HG03196 (cell line): ENCODE results near the gene TOMM5.
"Not testable (repeated sequence)": the region's sequence is repeated elsewhere in the genome, so short reads cannot be mapped to it uniquely, and the experiment has no call there.

ENCODE experiments used
- ATAC-seq: cut with Tn5 transposase; IDR thresholded peaks from one replicate; pipeline ENCODE4 v1.9.1; 2021; ENCODE audit not compliant: unreplicated experiment

TOMM5 gene

DNA sequence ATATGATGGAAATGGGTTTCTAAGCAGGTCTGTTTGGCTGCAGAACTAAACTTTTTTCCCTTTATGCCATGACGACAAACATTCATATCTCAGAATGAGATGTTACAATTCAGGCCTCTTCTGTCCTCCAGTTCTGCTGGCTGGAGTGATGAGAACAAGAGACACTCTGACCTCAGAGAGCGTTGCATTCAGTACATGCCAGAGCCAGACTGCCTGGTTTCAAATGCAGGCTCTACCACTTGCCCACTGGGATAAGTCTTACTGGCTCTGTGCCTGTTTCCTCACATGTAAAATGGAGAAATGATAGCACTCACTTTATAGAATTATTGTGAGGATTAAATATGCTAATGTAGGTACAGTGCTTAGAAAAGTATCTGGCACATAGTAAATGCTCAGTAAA is 24.8 kb upstream of the TOMM5 start:
- ATAC-seq, result no peak

DNA sequence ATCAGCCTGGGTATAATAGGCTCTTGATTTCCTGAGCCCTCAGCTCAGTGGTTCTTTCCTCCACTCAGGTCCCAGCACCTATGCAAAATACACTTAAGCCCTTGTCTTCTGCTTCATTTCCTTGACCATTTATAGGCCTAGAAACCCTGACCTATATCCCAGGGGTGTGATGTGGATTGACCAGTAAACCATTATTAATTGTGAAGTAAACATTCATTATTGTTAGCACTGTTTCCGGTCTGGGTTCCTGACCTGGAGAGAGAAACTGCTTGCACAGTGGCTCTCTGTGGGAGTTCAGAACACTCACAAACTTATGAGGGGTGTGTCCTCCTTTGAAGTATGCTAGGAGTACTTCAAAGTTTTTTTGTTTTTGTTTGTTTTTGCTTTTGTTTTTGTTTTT is 19.6 kb upstream of the TOMM5 start:
- ATAC-seq, result no peak

DNA sequence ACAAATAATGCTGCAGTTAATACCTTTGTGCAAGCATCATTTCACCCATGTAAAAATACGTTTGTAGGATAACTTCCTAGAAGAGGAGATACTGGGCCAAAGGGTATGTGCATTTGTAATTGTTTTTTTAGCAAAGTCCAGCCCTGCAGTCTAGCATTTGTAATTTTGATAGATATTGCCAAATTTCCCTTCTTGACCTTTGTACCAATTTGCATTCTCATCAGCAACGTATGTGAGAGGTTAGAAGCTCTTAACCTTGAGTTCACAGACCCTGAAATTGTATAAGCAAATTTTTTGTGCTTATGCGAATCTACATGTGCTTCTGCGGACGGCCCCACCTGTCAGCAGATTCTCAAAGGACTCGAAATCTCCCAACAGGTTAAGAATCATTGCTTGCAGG is 18.6 kb upstream of the TOMM5 start:
- ATAC-seq, result no peak

DNA sequence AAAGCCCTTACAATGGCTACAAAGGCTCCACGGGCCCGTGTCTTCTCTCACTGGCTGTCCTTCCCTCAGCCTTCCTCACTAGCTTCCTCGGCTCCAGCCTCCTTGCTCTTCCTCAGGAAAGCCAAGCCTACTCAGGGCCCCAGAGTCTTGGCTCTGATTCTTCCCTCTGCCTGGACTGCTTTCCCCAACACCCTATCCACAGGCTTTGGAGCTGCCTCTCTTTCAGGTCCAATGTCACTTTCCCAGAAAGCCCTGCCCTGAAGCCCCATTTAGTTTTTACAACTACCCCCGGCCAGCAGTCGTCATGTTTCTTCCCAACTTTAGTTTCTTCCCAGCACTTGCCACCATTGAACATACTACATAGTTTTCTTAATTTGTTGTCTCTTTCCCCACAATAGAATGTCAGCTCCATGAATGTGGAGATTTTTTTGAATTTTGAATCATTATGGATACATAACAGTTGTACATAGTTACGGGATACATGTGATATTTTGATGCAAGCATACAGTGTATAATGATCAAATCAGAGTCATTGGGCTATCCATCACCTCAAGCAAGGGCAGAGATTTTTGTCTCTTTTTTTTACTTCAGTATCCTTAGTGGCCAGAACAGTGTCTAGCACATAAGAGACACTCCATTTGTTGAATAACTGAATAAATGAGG is 17.5 kb upstream of the TOMM5 start:
- ATAC-seq, result no peak

DNA sequence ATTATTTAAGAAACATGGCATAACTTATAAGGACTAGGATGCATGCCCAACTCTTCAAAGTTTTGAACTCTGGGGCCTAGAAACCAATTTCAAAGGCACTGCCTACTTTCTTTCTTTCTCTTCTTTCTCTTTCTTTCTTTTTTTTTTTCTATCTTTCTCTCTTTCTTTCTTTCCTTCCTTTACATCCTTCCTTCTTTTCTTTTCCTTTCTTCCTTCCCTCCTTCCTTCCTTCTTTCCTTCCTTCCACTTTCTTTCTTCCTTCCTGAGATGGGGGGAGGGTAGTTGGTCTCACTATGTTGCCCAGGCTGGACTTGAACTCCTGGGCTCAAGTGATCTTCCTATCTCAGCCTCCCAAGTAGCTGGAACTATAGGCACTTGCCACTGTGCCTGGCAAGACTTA is 15.9 kb upstream of the TOMM5 start:
- no peak for ATAC-seq

DNA sequence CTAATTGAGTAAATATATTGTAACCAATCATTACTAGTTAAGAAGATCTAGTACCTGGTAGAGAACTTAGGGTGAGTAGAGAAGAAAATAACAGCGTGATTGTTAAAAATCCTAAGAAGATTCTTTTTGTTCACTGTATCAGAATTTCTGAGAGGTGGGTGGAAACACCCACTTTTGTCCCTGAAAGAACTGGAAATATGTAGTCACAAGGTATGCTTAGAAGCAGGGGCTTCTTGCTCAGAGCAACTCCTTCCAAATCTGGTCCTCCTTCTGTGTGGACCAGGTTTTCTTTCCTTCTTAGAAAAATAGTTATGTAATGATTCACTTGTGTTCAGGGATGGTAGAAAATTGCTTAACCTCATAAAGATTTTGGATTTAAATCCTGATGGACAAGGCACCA is 11.9 kb upstream of the TOMM5 start:
- no peak for ATAC-seq

DNA sequence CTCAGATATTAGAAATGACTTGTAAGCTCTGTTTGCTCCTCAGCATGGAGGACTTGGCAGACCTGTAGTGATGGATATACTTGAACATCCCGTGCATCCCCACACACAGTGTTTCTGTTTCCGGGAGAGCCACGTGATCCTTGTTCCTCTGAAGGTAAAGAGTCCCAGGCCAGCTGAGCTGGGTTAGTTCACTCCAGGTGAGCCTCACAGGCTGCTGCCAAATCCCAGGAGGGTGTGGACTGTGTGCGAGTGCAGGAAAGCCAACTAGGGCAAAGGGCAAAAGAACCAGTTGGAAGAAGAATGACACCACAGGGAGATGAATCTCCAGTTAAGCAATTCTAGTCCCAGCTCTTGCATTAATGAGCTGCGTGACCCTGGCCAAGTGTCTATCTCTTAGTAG is 10.4 kb upstream of the TOMM5 start:
- ATAC-seq, result no peak

DNA sequence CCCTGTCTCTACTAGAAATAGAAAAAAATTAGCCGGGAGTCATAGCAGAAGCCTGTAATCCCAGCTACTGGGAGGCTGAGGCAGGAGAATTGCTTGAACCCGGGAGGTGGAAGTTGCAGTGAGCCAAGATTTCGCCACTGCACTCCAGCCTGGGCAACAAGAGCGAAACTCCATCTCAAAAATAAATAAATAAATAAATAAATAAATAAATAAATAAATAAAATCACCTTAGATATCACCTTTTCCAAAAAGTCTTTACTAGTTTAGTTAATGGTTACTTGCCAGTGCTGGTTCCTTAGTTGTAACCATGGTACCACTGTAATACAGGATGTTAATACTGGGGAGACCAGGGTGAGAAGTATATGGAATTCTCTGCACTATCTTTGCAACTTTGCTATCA is 9.7 kb upstream of the TOMM5 start:
- ATAC-seq, result not testable (repeated sequence)

DNA sequence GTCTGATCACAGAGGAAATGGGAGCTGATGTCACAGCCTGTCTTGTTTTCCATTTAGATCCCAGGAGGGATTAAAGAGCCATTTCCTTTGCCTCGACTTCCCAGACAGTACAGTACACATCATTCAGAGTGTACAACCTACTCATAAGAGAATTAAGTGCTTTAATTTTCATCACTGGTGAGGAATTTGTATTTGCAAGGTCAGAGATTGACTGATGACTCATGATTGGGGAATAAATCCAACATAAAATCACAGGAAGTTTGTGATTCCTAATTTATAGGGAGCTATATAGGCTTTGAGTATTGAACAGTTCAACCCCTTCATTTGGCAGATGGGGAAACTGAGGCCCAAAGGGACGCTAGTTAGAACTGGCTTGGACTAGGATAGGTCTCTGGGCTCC is 4.1 kb upstream of the TOMM5 start:
- ATAC-seq, result no peak

DNA sequence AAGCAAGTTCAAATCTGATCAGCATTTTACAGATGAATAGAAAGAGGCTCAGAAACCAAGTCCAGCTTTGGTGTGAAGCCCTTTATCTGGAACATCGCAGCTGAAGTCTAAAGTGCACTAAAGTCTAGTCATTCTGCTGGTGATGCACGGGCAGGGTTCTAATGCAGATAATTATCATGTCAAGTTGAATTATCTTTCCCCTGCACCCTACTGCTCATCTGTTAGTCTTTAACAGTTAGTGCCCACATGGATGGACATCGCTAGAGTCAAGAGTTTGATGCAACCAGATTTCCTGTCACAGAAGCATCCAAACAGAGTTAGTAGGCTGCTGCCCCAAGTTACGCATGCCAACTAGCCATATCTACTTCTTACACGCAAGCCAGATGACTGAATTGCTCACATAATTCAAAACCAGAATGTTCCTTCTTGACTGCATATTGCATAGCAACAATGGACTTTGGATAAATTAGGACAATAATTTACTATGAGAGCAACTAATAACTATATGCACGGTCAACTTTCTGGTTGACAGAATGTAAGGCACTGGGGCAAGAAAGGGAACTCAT is 1.6 kb upstream of the TOMM5 start:
- no peak for ATAC-seq

DNA sequence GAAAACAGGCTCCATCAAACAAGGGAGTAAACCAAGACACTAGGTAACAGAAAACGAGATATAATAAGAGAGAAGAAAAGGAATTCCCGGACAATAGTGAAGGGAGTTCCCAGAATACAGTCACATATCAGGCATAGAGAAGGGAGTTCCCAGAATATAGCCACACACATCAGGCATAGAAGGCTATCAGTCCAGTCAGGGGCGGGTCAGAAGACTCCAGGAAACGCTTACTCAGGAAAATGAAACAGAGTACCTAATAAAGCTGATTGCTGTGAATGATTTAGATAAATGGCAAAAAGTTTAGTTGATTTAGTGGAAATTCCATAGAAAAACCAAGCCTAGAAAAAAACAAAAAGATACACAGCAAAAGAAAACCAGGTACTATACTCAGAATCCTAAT is 4.9 kb downstream of the TOMM5 start:
- ATAC-seq, result no peak

DNA sequence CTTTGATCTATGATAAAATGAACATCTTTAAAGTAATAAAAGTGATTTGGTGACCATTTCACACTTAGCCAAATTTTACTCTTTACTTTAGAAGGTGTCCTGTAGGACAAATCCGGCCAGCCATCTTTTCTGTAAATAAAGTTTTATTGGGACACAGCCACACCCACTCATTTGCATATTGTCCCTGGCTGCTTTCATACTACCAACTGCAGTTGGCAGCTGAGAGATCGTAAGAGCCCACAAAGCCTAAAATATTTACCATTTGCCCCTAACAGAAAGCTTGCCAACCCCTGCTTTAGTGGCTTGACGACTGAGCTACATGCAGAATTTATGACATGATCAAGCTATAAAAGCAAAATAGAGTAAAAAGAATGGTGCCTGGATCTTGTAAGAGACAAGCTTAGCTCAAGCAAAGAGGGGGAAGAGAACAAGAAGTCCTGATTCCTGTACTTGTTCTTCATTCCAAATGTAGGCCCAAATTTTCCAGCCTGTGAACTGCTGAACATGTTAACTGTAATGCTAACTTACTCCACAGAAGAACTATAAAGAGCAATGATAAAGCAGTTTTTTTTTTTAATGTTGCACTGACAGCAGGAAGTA is 8.8 kb downstream of the TOMM5 start:
- ATAC-seq, result no peak

DNA sequence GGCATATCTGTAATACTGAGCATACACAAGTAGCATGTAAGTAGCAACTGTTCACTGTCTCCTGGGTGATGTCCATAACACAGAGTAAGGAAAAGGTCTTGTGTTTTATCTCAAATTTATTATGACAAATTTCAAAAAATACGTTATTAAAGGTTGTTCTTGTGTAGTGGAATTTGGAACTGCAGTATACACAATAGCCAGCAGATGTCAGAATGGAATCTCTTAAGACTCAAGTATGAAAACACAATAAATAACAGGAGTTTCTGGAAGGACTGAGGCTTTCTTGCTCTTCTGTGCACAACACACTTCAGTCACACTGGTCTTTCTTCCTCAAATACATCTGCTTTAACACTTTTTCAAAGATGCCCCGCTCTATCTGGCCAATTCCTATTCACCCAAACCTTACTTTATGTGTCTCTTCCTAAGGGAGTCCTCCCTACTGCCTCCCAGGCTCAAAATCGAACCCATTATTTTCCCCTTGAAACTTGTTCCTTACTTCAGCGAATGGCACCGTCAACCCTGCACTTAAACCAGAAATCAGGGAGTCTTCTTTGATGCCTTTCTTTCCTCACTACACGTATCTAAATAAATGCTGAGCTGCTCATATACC is 9.7 kb downstream of the TOMM5 start:
- no peak for ATAC-seq

DNA sequence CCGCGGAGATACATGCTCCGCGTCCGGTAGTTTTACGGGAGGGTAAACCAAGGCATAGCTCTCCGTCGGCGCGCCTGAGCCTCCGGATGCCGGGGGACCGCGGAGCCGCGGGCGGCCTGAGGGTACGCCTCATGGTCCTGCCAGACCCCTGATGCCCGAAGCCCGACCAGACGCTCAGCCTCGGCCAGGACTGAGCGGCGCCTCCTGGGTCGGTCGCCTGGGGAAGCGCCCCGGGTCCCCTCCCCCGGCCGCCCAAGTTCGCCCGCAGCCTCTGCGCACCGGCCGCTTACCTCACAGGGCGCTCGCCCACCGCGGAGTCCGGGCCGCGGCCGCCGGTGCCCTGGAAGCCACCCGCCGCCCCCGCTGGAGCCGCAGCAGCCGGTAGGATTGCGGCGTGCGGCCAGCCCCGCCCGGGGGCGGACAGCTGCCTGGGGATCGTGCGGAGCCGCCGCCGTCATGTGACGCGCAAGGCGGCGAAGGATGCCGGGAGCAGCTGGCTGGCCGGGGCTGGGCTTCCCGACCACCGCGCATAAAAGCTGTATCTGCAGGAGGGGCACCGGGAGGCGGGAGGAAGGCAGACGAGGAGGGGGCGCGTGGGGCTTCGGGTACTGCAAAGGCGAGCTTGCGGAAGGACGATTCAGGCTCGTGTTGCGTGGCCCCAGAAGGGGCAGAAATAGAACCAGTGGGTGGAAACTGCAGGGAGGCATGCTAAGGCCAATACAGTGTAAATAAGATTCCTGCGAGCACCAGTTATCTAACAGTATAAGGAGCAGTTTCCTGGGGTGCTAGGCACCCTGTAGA is 16.3 kb downstream of the TOMM5 start, which contains the start of gene FBXO10:
FBXO10 (minus strand) TSS at position 460 of the 801 bp plus-strand sequence. CDS start 34,612 bp downstream, outside the sequence.
- ATAC-seq, result peak; percentile 74

DNA sequence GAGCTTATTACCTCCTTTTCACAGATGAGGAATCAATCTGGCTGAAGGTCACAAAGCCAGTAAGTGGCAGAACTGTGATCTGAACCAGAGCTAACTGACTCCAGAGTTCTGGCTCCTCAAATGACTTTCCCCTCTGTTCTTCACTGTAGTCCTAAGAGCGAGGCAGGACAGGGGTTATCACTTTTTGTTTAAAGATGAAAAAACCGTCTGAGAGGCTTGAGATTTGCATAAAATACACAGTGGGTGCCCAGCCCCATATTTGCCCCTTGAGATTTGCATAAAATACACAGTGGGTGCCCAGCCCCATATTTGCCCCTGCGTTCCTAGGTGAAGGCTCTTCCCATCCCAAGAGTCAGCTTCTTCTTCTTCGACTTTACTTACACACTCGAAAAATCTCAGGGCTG is 16.9 kb downstream of the TOMM5 start:
- ATAC-seq, result peak; percentile 35

DNA sequence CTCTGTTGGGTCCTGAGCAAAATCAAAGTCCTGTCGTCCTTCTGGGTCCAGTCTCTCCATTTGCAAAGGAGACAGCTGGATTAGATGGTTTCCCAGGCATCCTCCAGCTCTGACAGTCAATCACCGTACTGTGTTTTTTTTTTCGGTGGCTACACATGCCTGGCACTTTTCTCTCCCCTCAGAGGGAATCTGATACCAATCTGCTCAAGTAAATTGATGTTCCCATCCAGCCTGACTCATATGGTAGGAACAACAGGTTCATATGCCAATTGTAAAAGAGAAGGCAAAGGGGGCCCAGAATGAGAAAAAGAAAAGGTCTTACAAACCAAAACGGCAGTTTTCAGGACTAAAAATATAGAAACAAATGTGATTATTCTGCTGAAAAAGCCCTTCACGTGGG is 17.4 kb downstream of the TOMM5 start:
- no peak for ATAC-seq

DNA sequence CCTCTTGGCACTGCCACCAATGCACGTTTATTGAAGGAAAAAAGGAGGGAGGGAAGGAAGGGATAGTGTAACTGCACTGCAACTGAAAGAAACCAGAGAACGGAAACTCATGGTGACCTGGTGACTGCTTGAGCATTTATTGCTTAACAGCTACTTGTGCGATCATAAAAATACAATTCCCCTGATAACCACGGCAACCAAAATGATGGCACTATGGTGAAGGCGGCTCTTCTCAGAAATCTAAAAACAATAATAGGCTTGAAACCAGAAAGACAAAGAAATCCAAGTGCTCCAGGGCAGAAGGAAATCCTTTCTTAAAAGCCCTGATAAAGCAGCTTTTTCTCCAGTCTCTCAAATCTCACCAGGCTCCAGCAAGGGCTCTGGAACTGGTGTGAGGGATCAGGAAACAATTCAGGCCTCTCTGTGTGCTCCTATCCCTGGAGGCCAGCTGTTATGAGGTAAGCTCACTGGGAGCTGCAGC is 18.1 kb downstream of the TOMM5 start:
- ATAC-seq, result no peak

DNA sequence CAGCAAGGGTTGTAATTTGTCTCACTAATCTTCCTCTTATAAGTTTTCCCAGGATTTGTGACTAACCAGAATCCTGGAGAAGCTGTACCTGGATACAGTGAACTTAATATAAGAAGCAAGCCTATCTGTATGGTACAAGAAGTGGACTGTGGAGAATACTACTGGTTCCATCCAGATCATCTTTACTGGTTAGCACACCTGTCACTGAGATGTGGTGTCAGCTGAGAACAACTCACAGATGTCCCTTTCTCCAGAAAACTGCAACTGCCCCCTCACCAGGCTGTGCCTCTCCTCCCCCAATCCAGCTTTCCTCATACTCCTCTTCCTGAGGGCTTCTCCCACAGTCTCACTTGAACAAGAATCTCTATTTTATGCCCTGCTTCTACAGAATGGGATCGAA is 21.1 kb downstream of the TOMM5 start:
- no peak for ATAC-seq

DNA sequence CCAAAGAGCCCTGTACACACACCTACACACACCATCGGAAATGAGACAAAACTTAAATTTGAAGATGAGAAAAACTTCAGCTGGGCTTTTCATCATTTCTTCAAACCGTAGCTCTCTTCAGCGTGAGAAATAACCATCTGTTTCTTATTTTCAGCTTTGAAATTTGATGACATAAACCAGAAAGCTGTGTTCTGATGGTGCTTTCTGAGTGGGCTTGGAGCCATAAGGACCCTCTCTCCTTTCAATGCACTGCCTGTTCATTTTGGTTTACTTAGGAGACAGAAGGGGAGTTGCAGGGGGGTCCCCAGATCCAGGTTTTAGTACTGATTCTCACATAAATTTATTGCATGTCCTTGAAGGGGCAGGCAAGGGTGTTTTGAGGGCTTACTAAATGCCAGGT is 25.7 kb downstream of the TOMM5 start:
- ATAC-seq, result no peak

DNA sequence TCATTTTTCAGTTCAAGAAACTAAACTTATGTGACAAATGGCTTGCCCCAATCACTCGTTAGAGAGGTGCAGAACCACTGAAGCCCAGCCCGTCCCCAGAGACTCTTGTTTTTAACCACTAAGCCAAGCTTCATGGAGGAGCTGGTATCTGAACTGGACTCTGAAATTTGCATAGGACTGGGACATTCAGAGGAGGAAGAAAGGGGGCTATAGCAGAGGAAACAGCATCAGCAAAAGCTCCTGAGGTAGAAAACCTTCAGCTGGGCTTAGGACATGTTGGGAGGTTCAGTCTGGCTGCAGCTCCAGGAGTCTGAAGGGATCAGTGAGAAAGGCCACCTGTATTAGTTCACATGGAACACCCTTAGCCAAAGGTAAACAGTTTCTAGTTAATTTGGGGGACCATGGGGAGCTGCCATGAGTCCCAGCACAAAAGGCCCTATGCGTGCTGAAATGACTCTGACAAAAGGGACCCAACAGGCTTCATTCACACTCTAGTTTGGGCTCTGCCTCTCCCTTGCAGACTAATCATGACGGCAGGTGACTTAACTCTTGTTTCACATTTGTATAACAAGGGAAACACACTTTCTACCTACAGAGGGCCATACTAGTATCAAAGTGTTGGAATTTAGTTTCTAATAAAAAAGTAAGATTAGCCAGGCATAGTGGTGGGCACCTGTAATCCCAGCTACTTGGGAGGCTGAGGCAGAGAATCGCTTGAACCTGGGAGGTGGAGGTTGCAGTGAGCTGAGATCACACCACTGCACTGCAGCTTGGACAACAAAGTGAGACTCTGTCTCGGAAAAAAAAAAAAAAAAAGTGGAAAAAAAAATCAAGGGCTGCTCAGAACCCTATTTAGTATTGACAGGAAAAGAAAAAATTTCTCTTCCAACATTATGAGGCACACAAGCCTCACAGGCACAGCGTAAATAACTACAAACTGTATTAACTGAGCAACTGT is 26.5 kb downstream of the TOMM5 start:
- peak; percentile 50 for ATAC-seq
